GM03348 (cell line): ENCODE measurements around the gene RDH5.
A peak's percentile ranks its signal among the peaks of the same experiment; 100 is the strongest.

Experiments used
- DNase-seq: peaks from one replicate; pipeline ENCODE4 v3.0.0; 2012; ENCODE audit warnings: low spot score

Gene RDH5

DNA sequence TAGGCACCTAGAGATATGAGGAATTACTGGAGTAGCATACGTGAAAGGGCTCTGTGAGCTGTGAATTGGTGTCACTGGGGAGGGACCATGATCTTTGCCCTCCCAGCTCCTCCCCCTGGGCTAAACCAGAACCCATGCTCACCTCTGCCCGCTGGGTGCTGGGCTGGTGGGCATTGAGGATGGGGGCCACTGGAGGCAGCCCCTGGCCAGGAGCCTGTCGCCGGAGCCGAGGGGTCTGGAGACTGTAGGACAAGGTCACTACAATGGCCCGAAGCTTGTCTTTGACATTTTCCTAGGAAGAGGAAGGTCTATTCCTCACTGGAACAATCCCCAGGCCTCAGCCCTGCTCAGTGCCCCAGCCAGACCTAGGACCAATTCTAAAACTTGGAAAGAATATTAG lies 24.1 kb upstream of the RDH5 start:
- DNase-seq, result no peak

DNA sequence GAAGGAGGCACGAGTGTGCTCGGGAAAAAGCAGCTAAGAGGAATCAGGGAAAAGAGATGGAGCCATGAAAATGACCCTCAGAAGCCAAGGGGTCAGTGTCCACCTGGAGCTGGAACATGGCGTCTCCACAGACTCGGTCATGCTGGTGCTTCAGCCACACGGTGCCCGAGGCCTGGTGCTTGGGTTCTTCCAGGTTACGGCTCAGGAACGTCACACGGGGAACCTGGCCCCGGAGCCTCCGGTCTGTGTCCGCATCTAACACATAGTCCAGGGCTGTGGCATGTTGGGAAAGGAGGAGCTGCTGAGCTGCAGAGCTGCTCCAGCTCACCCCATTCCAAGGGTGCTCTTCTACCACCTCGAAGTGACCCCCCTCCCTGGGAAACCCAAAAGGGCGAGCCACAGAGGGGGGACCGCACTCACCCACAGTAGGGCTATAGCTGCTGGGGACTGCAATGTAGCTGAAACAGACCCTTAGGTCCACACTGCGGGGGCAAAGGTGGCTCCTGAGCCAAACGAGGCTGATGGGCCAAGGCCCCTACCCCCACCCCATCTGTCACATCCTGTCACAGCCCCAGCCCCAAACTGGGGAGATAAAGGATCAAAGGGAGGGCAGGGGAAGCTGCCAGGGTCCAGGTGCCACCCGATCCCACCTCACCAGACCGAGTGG lies 23.3 kb upstream of the RDH5 start:
- DNase-seq, result no peak

DNA sequence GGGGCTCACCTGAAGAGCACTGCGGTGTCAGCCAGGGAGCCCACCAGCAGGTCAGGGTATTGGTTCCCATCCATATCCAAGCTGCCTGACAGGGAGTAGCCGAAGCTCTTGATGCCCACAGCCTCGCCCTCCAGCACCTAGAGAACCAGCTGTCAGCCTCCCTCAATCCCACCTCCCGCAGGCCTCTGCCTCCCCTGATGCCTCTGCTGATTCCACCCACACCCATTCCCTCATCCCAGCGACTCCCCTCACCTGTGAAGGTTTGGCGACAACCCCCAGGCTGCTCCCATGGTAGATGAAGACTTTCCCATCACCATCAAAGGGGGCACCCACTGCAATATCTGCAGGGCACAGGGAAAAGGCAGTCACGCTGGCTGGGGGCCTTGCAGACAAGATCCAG lies 22.5 kb upstream of the RDH5 start:
- DNase-seq, result no peak

DNA sequence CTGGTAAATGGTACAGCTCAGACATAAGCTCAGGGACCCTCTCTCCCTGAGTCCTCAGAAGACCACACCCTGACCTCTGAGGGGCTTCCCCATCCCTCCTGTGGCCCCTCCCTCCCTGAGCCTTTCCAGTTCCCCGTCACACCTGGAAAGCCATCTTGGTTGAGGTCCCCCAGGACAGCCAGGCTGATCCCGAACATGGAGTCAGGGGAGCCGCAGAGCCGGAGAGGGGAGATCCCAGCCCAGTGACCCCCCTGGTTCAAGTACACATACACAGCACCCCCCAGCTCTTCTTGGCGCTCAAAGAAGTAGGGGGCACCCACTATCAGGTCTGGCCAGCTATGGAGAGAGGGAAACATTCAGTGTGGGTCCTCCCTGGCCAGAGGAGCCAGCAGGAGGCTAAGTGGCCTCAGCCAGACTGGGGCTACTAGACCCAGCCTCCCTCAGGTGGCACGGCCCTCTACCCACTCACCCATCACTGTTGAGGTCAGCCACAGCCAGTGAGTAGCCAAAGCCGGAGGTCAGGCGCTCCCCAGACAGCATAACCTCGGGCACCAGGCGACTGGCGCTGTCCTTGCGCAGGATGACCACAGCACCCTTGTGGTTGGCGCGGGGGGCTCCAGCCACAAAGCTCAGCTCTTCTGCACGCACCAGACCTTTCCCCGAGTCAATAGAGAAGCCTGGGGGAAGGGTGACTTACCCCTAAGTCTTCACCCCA lies 21.8 kb upstream of the RDH5 start:
- DNase-seq, result no peak

DNA sequence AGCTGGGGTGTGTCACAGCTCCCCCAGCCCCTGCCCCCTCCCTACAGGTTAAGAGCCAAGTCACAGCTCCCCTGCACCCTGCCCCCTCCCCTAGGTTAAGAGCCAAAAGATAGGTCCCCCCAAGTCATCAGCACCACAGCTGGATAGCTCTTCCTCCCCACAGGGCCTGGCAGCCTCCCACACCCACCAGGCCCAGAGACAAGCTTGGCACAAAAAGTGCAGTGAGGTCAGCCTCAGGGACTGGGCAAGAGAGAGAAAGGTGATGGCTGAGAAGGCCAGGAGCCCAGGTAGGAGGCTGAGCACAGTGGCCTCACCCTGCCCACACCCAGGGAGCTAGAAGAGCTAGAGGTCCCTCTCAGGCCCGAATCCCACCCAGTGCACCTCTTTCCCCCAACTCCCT lies 21.2 kb upstream of the RDH5 start:
- DNase-seq, result no peak

DNA sequence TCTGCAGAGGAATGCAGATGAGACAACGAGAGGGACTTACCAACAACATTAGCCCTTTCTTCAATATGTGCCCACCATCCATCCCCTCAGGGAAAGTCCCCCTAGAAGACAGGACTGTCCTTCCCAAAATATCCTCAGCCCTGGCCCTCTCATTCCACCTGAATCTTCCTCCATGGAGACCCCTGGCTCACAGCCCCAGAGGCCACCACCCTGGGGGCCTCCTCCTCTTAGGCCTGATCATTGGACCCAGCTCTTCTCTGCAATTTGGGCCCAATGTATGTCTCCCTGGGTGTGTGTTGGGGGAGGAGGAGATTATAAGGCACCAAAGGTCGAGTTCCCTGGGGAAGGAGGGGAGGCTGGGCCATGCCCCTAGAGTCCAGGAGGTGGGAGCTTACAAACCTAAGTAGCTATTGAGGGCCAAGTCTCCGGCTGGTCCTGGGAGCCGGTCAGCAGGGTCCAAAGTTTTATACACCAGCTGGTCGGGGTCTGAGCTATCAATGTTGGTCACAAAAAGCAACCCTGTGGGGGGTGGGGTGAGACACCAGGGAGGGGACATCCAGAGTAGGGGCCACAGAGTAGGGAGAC lies 20.6 kb upstream of the RDH5 start:
- no peak for DNase-seq

DNA sequence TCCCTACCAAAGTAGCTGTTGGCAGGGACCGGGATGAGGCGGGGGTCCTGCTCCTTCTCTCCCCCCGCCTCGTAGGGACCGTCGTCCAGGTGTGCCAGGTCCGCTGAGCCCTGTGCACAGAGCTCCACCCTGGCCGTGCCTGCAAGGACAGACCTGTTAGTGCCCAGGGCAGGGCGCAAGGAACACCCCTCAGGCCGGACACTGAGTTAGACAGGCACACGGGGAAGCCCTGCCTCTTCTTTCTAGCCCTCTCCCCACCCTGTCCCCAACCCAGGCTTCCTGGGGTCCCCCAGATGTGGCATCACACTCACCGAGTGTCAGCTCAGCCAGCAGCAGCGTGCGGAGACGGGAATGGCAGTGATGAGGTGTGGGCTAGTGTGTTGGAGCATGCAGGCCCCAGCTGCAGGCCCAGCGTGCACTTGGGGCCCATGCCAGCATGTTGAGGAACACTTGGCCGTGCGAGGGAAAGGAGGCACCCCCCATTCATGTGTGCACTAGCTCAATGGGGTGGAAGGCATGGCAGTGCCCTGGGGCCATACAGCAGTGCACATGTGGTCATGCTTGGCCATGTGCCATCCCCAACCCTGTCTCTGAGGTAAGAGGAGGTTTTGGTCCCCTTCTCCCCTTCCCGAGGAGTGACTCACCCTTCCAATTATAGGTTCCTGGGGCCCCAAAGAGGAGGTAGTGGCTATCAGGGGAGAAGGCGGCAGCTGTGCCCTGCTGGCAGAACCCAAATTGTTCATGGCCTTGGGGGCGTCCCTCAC lies 19.8 kb upstream of the RDH5 start:
- DNase-seq, result no peak

DNA sequence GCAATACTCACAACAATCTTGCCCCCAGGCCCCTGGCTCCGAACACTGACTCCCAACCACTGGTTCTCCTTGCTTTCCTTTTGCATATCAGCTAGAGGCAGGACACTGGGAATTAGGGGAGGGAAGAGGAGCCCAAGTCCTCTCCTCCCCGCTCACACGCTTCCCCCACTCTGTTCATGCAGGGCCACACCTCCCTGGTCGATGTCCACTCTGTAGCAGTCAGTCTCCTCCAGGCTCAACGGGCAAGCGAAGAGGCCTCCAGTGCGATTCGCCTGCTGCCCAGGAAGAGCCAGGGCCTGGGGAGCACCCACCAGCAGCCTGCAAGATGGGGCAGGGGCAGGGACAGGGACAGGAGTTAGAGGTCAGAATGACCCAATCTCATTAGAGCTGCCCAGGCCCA lies 17.3 kb upstream of the RDH5 start:
- DNase-seq, result no peak

DNA sequence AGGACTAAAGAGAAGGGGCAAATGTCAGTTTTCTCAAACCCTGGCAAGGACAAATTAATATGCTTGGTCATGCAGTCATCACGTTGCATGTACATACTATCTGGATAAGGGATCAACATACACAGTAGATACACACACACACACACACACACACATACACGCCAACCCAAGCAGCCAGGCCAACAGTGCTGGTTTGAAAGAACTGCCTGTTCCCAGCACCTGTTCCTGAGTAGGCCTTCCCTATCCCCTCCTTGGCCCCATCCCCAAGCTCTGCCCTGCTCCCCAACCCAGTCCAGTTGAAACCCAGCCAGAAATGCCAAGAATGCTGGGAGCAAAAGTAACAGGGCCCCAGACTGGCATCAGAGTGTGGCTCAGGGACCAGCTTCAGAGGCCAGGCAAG lies 16.9 kb upstream of the RDH5 start:
- no peak for DNase-seq

DNA sequence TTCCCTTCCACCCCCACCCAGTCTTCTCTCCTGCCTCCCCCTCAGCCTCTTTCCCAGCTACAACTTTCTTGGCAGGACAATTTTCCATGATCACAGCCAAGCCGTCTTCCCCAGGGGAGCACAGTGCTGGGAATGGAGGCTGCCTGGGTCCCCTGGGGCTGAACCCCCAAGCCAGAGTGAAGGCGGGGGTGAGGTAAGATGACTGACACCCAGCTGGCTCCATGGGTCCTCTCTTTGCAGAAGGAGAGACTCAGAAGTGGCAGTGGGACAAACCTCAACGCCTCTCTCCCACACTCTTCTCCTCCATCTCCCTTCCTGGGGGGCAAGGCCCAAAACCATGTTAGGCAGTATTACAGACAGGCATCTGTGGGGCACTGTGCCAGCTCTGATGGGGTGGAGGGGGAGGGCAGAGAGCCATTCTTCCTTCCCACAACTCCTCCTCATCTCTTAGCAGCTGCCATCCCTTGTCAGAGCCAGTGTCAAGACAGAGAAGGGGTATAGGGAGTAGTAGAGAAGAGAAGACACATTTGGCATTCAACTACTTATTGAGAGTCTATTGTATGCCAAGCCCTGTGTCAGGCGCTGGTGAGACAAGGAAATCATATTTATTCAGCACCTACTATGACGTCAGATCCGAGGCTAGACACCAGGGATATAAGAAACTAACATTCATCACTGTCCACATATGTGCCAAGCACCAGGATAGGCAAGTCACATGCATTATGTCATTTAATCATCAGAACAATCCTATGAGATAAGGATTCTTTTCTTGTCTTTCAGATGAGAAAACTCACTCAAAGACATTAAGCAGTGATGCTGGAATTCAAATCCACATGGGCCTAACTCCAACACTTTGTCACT lies 16.1 kb upstream of the RDH5 start:
- DNase-seq, result no peak

DNA sequence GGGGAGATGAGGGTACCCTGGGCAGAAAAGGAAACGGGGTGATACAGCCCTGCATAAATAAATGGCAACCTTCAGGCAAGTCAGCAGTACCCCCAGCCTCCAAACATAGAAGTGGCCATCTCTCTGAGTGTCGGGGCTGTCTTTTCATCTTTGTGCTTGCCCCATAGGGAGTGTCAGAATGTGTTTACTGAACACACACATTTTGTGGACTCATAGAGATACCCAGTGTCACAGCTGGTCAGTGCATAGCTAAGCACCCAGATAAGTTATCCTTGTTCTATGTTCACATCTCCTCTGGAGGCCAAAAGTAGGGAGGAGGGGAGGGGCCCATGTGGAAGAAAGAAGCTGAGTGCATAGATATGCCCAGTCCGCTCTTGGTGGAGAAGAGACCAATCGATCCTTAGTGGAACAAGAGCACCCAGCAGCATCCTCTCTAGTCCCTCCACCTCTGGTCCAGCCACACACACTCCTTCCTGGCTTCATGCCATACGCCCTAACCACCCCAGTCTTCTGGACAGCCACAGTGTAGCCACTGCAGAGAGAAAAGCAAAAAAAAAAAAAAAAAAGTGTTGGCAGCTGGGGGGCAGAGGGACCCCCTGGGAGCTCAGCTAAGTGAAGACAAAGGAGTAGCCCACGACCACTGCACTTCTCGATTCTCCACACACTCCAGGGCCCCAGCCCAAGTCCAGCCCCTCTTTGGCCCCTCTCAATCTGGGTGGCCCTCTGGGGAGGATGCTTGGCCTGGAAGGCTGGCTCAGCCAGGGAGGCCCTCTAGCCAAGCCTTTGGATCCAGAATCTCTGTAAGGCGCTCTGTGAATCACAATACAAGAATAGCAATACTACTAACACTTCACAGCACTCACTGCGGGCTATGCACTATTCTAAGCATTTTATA lies 15.1 kb upstream of the RDH5 start:
- no peak for DNase-seq

DNA sequence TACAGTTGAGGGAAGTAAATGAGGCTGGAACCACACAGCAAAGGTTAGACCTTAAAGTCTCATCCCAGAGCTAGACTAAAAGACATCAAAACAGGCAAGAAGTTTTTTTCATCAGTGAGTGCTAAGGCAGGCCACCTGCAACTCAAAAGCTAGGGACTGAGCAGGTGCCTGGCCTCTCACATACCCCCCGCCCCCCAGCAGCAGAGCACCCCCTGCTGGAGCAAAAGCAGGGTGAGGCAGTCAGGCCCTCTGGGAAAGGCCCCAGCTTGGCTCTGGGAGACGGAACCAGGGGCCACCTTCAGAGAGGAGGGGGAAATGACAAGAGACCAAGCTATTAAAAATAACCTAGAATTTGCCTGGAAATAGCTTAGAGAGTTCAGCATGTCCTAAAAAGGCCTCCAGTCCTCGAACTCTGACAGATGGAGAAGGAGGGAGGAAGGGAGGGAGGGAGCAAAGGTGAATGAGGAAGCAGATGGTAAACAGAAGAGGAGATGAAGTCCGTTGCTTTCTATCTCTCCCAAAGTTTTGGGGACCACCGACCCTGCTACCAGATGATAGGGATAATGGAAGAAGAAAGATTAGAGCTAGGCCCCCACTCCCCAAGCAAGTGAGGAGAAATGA lies 14.3 kb upstream of the RDH5 start:
- DNase-seq, result no peak

DNA sequence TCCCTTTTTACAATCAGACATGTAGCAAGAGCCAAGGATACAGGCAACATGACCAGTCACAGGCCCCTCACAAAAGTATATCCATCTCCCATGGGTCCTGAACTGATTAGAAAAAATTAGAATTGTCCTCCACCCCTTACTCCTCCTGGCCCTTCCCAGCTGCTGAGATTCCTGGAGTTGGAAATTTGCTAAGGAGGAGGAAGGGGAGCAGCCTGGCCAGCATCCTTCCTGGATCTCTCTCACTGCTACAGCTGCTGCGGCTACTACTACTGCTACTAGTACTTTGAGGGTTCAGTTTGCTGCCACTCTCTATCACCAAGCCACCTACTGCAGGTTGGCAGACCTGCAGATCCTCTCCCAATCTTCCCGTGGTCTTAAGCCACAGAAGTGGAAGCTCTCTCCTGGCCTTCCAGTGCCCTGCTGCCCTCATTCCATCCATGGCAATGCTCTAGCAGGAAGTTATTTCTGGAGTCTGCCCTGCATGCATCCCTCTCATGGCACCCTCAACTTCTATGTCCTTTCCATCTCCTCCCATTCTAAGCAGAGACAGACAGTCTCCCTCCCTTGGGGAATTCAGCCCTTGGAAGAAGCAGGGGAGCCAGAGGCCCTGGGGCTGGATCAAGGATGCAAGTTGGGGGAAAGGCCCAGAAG lies 13.5 kb upstream of the RDH5 start:
- DNase-seq, result no peak

DNA sequence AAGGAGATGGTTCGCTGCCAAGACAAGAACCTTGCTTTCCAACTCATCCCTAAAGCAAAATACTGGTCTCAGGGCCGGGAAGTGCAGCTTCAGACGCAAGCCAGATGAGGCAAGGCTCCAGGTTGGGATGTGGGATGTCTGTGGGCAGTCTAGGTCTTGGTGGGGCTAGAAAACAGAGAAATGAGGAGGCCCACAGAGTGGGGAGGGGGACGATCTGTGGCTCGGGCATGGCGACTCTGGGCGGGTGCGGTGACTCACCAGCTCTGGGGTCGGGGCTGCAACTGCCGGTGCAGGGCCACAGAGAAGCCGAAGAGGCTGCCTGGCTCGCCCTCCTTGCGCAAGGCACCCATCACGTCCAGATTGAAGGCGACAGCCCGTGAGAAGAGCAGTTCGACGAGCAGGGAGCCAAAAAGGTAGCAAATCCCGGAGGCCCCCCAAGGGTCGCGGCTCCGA lies 12.9 kb upstream of the RDH5 start:
- no peak for DNase-seq

DNA sequence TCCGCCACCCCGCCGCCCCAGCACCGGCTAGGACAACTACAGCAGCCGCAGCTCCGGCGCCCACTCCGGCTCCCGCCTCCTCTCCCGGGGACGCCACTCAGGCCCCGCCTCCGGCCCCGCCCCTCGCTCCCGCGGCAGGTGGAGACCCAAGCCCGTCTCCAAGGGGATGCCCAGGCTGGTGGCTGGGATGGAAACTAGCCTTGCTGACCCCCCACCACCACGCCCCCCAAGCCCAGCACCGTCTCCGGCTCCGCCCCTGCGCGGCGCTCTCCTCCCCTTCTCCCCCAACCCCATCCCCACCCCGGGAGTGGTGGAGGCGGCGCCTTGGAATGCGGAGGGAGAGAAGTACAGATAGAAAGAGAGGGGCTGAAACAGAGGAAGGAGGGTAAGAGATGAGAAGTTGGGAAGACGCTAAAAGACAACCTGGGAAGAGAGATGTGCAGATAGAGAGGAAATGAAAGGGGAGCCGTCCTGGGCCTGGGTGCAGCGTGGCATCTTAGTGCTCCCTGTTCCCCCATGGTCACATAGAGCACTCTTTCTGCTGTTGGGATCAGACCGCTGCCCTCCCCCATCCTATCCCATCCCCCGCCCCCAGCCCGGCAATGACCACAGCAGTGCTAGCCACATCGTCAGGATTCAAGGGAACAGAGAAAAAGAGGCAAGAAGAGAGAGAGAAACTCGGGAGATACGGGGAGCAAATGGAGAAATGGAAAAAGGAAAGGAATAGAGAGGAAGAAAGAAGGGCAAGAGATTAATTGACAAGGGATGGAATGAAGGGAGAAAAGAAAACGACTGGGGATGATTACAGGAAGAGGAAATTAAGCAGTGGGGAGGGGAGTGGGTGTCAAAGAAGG lies 12.1 kb upstream of the RDH5 start, which contains the start of gene ITGA7:
TSS of gene ITGA7 (minus strand) at position 64 of the 854 bp plus-strand sequence. CDS start 222 bp downstream, outside the sequence.
- DNase-seq, result peak; percentile 85

DNA sequence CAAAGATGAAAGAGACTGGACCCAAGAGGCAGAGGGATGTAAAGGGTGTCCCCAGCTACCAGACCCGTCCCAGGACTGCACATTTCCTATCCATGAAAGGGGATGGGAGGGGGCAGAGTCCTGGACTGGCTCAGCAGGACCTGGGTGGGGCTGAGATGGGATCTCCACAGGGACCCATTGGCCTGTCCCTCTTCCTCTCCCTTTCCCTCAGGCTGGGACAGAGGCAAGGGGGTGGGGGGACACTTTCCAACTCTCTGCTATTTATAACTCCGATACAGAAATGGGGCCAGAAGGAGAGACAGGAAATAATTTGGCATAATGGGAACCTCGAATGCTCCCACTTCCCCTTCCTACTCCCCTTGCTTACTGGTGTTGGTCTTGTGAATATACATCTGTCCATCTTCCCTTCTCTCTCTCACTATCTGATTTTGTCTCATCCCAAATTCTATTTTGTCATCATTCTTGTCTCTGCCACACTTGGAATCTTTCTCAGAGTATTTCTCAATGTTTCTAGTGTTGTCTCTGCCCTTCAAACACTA lies 11.4 kb upstream of the RDH5 start:
- DNase-seq, result no peak

DNA sequence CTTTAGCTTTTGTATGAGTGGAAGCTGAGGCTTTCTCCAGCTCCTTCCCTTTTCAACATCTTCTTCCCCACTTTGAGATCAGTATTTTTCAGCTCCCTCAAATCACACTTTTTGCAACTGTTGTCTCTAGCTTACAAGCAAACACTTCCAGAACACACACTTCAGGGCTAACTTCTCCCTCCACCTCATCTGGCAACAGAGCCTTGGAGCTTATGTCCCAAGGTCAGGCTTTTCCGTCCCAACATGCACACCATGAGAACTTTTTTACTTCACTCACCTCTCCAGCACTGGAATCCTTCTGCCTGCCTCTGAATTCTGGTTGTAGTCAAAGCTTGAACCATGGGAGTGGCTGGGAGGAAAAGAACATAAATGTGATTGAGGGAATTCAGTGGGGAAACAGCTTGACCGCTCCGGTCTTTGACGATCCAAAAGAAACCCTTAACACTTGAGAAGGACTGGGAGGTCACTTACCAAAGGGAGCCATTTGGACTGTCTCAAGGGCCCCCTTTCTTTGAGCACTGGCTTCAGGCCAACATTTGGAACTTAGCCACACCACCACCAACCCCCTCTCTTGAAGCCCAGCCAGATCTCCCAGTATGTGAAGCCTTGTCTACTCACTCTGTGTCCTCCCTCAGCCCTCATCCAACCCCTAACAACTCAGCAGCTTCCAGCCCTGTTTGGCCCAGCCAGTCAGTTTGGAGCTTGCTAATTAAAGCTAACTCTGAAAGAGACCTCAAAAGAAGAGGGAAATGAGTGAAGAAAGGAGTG lies 8.2 kb upstream of the RDH5 start:
- no peak for DNase-seq
